B cell (primary cell): Measurements from ENCODE around the gene DNAJA4.

Experiments
- CTCF ChIP-seq: fragments of 200-600 bp; IDR thresholded peaks from one replicate; pipeline ENCODE4 v1.8.0; 2022; ENCODE audit warnings: antibody characterized with exemption, mild to moderate bottlenecking
- EZH2 ChIP-seq: IDR thresholded peaks from 2 replicates; pipeline ENCODE4 v1.6.1; 2012; ENCODE audit warnings: borderline replicate concordance, low read depth, mild to moderate bottlenecking, moderate library complexity, low read length; ENCODE audit not compliant: insufficient read depth, poor library complexity, severe bottlenecking

- TF ChIP-seq CTCF: no peak
- TF ChIP-seq EZH2: no peak
These were observed 27.2 kb upstream of the DNAJA4 start for GRCh38 chr15:78237146-78237545.
